DOHH2 (cell line): ENCODE results near the gene XPA.

Experiments used
- H3F3A ChIP-seq: fragments of 200-600 bp; sonication (generic), shearing (Covaris generic); 2 replicates; pipeline ENCODE4 v1.6.0; 2016; ENCODE audit warnings: antibody characterized with exemption, mild to moderate bottlenecking; ENCODE audit not compliant: control insufficient read depth, insufficient read depth
- H3K27ac ChIP-seq: fragments of 200-600 bp; sonication (generic); 2 replicates; pipeline ENCODE4 v1.5.1; 2014; ENCODE audit warnings: low read depth, mild to moderate bottlenecking, low read length, moderate library complexity
- H3K27me3 ChIP-seq: fragments of 200-600 bp; sonication (generic); 2 replicates; pipeline ENCODE4 v1.6.1; 2014; ENCODE audit warnings: mild to moderate bottlenecking, low read length, mixed read lengths; ENCODE audit not compliant: control insufficient read depth
- H3K36me3 ChIP-seq: fragments of 200-600 bp; sonication (generic); 2 replicates; pipeline ENCODE4 v1.6.1; 2014; ENCODE audit warnings: mild to moderate bottlenecking, low read length, moderate library complexity, mixed read lengths; ENCODE audit not compliant: control insufficient read depth
- H3K4me1 ChIP-seq: fragments of 200-600 bp; sonication (generic); 2 replicates; pipeline ENCODE4 v1.6.1; 2014; ENCODE audit warnings: mild to moderate bottlenecking, low read length, mixed read lengths; ENCODE audit not compliant: control insufficient read depth
- H3K4me2 ChIP-seq: fragments of 200-600 bp; sonication (generic); 2 replicates; pipeline ENCODE4 v1.6.0; 2014; ENCODE audit warnings: mild to moderate bottlenecking, low read length, moderate library complexity
- H3K4me3 ChIP-seq: fragments of 200-600 bp; sonication (generic); 2 replicates; pipeline ENCODE4 v1.5.1; 2014; ENCODE audit warnings: mild to moderate bottlenecking, low read length, mixed read lengths
- H3K79me2 ChIP-seq: fragments of 200-600 bp; sonication (generic); 2 replicates; pipeline ENCODE4 v1.6.1; 2014; ENCODE audit warnings: mild to moderate bottlenecking, low read length, mixed read lengths; ENCODE audit not compliant: control insufficient read depth
- H3K9me2 ChIP-seq: fragments of 200-600 bp; sonication (generic); replicated peaks from 2 replicates; pipeline ENCODE4 v1.6.1; 2014; ENCODE audit warnings: mild to moderate bottlenecking, low read length, mixed read lengths; ENCODE audit not compliant: control insufficient read depth
- H3K9me3 ChIP-seq: fragments of 200-600 bp; sonication (generic); 2 replicates; pipeline ENCODE4 v1.6.1; 2014; ENCODE audit warnings: antibody characterized with exemption, low read length, mixed read lengths; ENCODE audit not compliant: control insufficient read depth, insufficient read depth
- H4K20me1 ChIP-seq: fragments of 200-600 bp; sonication (generic); 2 replicates; pipeline ENCODE4 v1.6.0; 2014; ENCODE audit warnings: low read depth, mild to moderate bottlenecking, antibody characterized with exemption, low read length, moderate library complexity; ENCODE audit not compliant: control insufficient read depth, insufficient read depth
- CTCF ChIP-seq: fragments of 200-600 bp; sonication (generic); IDR thresholded peaks from one replicate; pipeline ENCODE4 v1.5.1; 2014; ENCODE audit warnings: antibody characterized with exemption, mild to moderate bottlenecking, low read depth, low read length; ENCODE audit not compliant: poor library complexity, severe bottlenecking
- EZH2phosphoT487 ChIP-seq: fragments of 200-600 bp; sonication (generic); IDR thresholded peaks from 2 replicates; pipeline ENCODE4 v1.6.1; 2017; ENCODE audit warnings: borderline replicate concordance, mild to moderate bottlenecking, antibody characterized with exemption, low read length, moderate library complexity, mixed read lengths

Gene XPA

DNA sequence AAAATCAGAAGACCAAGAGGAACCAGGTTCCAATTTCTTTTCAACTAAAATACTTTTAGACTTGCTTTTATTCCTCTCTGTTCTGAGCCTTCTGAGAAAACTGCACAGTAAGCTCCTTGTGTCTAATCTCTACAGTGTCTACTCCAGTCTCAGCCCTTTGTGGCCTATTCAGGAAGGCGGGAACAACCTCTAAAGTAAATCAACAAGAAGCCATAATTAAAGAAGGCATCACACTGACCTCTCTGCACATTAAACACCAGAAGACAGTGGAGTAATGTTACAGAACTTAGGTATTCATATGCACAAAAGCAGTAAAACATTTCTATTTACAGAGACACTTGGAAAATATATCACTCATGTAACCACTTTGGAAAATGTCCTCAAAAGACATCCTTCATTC lies 14.9 kb downstream of the XPA start:
- Histone ChIP-seq H3K36me3 (peaks cover 73% of the 10 kb centered on the region), H3K9me2 (no peaks in the 10 kb centered on the region), H4K20me1 (no peaks in the 10 kb centered on the region), H3K9me3 (no peaks in the 10 kb centered on the region), H3K79me2 (no peaks in the 10 kb centered on the region), H3K27me3 (no peaks in the 10 kb centered on the region), H3K4me3 (no peak overlapping the region), H3K4me2 (no peak overlapping the region), H3K27ac (no peak overlapping the region), H3K4me1 (no peaks in the 10 kb centered on the region), H3F3A (peaks cover 10% of the 10 kb centered on the region; the same call in 1 of the 2 replicates)
- TF ChIP-seq EZH2phosphoT487 (no peak), CTCF (no peak)

DNA sequence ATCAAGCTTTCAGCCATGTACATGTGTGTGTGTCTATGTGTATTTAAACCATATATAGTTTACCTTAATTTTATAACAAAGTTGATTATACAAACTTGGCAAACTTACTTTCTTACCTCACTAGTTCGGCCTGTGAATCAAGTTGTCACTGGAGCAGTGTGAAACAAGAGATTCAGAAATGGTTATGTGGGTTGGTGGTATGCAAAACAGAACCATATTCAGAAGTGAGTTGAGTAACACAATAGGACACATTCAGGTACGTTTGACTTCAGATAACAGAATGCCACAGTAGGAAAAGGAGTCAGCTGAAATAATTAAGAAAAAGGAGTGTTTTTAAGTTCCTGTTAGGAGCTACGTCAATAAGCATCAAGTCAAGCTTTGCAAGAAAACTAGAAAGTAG lies 21.5 kb downstream of the XPA start:
- no peak overlapping the region for H3K4me3 ChIP-seq
- H3K36me3 ChIP-seq, result peaks cover 85% of the 10 kb centered on the region
- TF ChIP-seq EZH2phosphoT487, result no peak
- TF ChIP-seq CTCF, result no peak
- H4K20me1 ChIP-seq, result no peaks in the 10 kb centered on the region
- no peaks in the 10 kb centered on the region for H3K9me2 ChIP-seq
- H3K27ac ChIP-seq, result no peak overlapping the region
- no peaks in the 10 kb centered on the region for H3K4me1 ChIP-seq
- H3K79me2 ChIP-seq, result no peaks in the 10 kb centered on the region
- no peaks in the 10 kb centered on the region for H3K9me3 ChIP-seq
- H3K27me3 ChIP-seq, result no peaks in the 10 kb centered on the region
- no peak overlapping the region for H3K4me2 ChIP-seq
- H3F3A ChIP-seq, result peaks cover 8% of the 10 kb centered on the region; the same call in 1 of the 2 replicates

DNA sequence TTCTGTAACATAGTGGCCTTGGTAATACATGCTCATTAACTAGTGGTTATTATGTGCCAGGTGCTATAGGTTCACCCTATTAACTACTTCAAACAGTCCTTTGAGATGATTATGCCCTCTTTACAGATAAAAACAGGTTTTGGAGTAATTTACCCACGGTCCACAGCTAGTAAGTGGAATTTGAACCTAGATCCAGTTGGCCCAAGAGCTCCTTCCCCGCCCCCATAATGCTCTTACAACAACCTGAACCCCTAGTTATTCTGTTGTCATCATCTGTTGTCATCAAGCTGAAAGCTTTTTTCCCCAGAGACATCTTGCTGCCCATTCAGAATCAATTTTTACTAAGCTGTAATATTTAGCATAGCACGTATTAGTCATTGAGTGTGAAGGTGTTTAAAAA lies 23.2 kb downstream of the XPA start:
- Histone ChIP-seq H3K79me2 (no peaks in the 10 kb centered on the region), H3F3A (peaks cover 8% of the 10 kb centered on the region; the same call in 1 of the 2 replicates), H3K9me3 (no peaks in the 10 kb centered on the region), H3K36me3 (peaks cover 92% of the 10 kb centered on the region), H3K4me2 (no peak overlapping the region), H4K20me1 (no peaks in the 10 kb centered on the region), H3K27ac (no peak overlapping the region), H3K4me3 (no peak overlapping the region), H3K4me1 (no peaks in the 10 kb centered on the region), H3K9me2 (no peaks in the 10 kb centered on the region), H3K27me3 (no peaks in the 10 kb centered on the region)
- TF ChIP-seq EZH2phosphoT487, result no peak
- no peak for TF ChIP-seq CTCF

- Histone ChIP-seq H3K9me3 (no peaks in the 10 kb centered on the region), H3K27me3 (no peaks in the 10 kb centered on the region), H3K4me1 (no peaks in the 10 kb centered on the region), H3K36me3 (peaks cover 95% of the 10 kb centered on the region), H3K79me2 (no peaks in the 10 kb centered on the region), H3K9me2 (no peaks in the 10 kb centered on the region), H3K27ac (no peak overlapping the region), H3K4me3 (no peak overlapping the region), H3F3A (peaks cover 8% of the 10 kb centered on the region; the same call in 1 of the 2 replicates), H4K20me1 (no peaks in the 10 kb centered on the region), H3K4me2 (no peak overlapping the region)
- TF ChIP-seq CTCF, result no peak
- TF ChIP-seq EZH2phosphoT487, result no peak
These were observed 24.7 kb downstream of the XPA start for GRCh38 chr9:97672403-97672802.
